Caco-2 (cell line): Measurements from ENCODE around the gene PAFAH1B2. TPM values are rescaled to one million over a fixed set of nuclear protein-coding genes. Genes with fewer than 3 reads are reported as not detected.

Experiments
- BruUV-seq: library from RNA; stranded (reverse); fragments of 400-500 nt; replicated peaks from 2 replicates; lab custom pipeline; 2021; lab: Mats Ljungman, UMichigan
- CTCF ChIA-PET: fragments of 300-600 bp; sonication (Branson Sonifier 250); formaldehyde crosslinking; loops from one replicate; lab custom pipeline; 2022; ENCODE audit warnings: antibody characterized with exemption; lab: Charles Lee
- POLR2A ChIA-PET: fragments of 300-600 bp; sonication (Branson Sonifier 250); formaldehyde crosslinking; loops from one replicate; lab custom pipeline; 2022; ENCODE audit warnings: antibody characterized with exemption; lab: Charles Lee
- DNase-seq, 2 experiments: peaks; one replicate each; pipeline versions ENCODE4 v3.0.0 to v3.0.0-alpha.2; 2020 to 2022
- H3K27me3 ChIP-seq: replicated peaks from 2 replicates; pipeline ENCODE4 v1.6.0; 2011; ENCODE audit warnings: low read length; ENCODE audit not compliant: control insufficient read depth, insufficient read depth
- H3K36me3 ChIP-seq: 2 replicates; pipeline ENCODE4 v1.5.1; 2011; ENCODE audit warnings: low read length; ENCODE audit not compliant: control insufficient read depth, insufficient read depth
- H3K4me1 ChIP-seq: fragments of 250-450 bp; sonication (Bioruptor Pico); 2 replicates; pipeline ENCODE4 v1.5.1; 2020; ENCODE audit warnings: mild to moderate bottlenecking
- H3K4me3 ChIP-seq: 2 replicates; pipeline ENCODE4 v1.5.1; 2011; ENCODE audit warnings: low read depth, mild to moderate bottlenecking, control low read depth, low read length
- H3K9me3 ChIP-seq: fragments of 250-450 bp; sonication (Bioruptor Pico); 2 replicates; pipeline ENCODE4 v1.5.1; 2020; ENCODE audit warnings: mild to moderate bottlenecking, moderate library complexity
- H3K27ac Mint-ChIP-seq: one replicate; pipeline ENCODE4 v1.8.0; 2022; ENCODE audit warnings: mixed read lengths; ENCODE audit not compliant: unreplicated experiment
- H3K27me3 Mint-ChIP-seq: one replicate; pipeline ENCODE4 v1.8.0; 2022; ENCODE audit warnings: mixed read lengths; ENCODE audit not compliant: insufficient read depth, unreplicated experiment
- H3K36me3 Mint-ChIP-seq: one replicate; pipeline ENCODE4 v1.8.0; 2022; ENCODE audit warnings: mild to moderate bottlenecking, mixed read lengths; ENCODE audit not compliant: insufficient read depth, unreplicated experiment
- H3K4me1 Mint-ChIP-seq: one replicate; pipeline ENCODE4 v1.8.0; 2022; ENCODE audit warnings: low read depth, mixed read lengths; ENCODE audit not compliant: unreplicated experiment
- H3K4me3 Mint-ChIP-seq: one replicate; pipeline ENCODE4 v1.8.0; 2022; ENCODE audit warnings: mild to moderate bottlenecking, moderate library complexity, mixed read lengths; ENCODE audit not compliant: unreplicated experiment
- H3K9me3 Mint-ChIP-seq: one replicate; pipeline ENCODE4 v1.8.0; 2022; ENCODE audit warnings: mixed read lengths; ENCODE audit not compliant: unreplicated experiment
- intact Hi-C: fragments of 100-400 bp; cut with micrococcal nuclease; formaldehyde crosslinking; loops from one replicate; pipeline ENCODE4 v1.10.0; 2022; ENCODE audit not compliant: unreplicated experiment
- total RNA-seq: library from RNA; stranded (reverse); gene quantifications from 2 replicates; pipeline ENCODE4 v1.2.3, GENCODE V29; 2022
- TF ChIP-seq, protein P1 (sequence below), 2 experiments: fragments of 200-600 bp in 1 of 2; IDR thresholded peaks; 1 replicate in 1 of 2; 2 replicates in 1 of 2; pipeline versions ENCODE4 v1.5.1 to v1.8.0; 2011 to 2022; ENCODE audit warnings: antibody characterized with exemption in 1 of 2, control low read depth in 1 of 2, inconsistent platforms in 1 of 2, low read depth in 1 of 2, low read length in 1 of 2, mild to moderate bottlenecking in 1 of 2, moderate library complexity in 1 of 2; ENCODE audit not compliant: insufficient read depth in 1 of 2, severe bottlenecking in 1 of 2, unreplicated experiment in 1 of 2

PAFAH1B2 gene
- total RNA-seq, 1 experiment from 2014 or later: 167 TPM

DNA sequence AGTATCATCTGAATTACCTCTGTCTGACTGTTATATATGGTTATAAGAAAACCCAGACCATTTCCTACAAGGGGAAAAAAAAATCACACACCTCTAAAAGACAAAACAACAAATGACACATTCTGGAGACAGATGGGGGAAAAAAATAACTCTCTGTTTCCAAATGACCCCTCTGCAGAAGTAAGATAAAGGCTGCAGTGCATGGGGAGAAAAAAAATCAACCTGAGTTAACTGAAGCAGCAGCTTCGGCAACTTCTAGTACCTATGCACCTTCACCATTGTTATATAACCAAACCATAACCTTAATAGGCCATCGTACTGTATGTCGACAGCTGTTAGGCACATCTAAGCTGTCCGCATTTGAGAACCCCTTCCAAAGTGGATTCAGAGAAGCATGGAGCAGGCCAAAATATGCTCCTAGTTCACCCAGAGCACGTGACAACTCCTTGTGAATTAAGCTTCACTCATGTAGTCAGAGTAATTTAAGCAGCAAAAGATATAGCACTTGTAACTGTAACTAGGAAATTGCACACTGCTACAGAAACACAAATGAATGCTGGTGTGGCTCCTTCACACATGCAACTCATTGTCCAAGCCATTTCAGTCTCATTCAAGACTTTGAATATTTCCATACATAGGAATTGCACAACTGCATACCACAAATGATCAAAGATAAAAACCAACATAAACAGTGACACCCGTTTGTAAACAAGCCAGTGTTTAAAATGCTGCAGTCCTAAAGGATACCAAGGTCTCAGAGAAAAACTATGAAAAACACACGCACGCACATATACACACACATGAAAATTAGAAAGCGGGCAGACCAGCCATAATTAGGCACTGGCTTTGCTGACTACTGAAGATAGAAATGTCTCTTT, 48.6 kb upstream of the PAFAH1B2 start:
- ChIA-PET POLR2A (interaction anchor here (1.2 kb wide), 1 partner anchor 219 kb away, joined by 4 read pairs; no protein-coding TSS in a partner anchor), CTCF (interaction anchor here (0.6 to 3.4 kb wide), 9 partner anchors 18 to 305 kb away, joined by 3 to 18 read pairs (median 3); no protein-coding TSS in a partner anchor)
- TF ChIP-seq, protein P1, sequence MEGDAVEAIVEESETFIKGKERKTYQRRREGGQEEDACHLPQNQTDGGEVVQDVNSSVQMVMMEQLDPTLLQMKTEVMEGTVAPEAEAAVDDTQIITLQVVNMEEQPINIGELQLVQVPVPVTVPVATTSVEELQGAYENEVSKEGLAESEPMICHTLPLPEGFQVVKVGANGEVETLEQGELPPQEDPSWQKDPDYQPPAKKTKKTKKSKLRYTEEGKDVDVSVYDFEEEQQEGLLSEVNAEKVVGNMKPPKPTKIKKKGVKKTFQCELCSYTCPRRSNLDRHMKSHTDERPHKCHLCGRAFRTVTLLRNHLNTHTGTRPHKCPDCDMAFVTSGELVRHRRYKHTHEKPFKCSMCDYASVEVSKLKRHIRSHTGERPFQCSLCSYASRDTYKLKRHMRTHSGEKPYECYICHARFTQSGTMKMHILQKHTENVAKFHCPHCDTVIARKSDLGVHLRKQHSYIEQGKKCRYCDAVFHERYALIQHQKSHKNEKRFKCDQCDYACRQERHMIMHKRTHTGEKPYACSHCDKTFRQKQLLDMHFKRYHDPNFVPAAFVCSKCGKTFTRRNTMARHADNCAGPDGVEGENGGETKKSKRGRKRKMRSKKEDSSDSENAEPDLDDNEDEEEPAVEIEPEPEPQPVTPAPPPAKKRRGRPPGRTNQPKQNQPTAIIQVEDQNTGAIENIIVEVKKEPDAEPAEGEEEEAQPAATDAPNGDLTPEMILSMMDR (IDR thresholded peaks at IDR 0.05; ENCODE audit: insufficient read depth in 1 of 2, low read depth in 1 of 2, low read length in 1 of 2, severe bottlenecking in 1 of 2, unreplicated experiment in 1 of 2): no peak
- Histone ChIP-seq H3K36me3 (0 out of 2 replicates have a peak, but pooled peaks cover 3% of the 10 kb centered on the region), H3K4me1 (peaks cover 62% of the 10 kb centered on the region), H3K4me3 (no peak overlapping the region), H3K9me3 (no peaks in the 10 kb centered on the region), H3K27me3 (no peaks in the 10 kb centered on the region)
- DNase-seq: peak in 1 of 2 experiments; percentile 57
- peaks cover 11% of the 10 kb centered on the region for H3K9me3 Mint-ChIP-seq
- BruUV-seq: no TSS peak
- H3K4me1 Mint-ChIP-seq: peaks cover 66% of the 10 kb centered on the region
- H3K27me3 Mint-ChIP-seq: no peaks in the 10 kb centered on the region
- peak overlapping the region; percentile 99 for H3K27ac Mint-ChIP-seq
- intact Hi-C loops: loop anchor here (1.0 to 5.0 kb wide), 4 partner anchors 8 to 308 kb away; partner anchors contain the start of genes APOC3 and ZPR1
- H3K4me3 Mint-ChIP-seq: peak overlapping the region; percentile 77
- peaks cover 34% of the 10 kb centered on the region for H3K36me3 Mint-ChIP-seq

DNA sequence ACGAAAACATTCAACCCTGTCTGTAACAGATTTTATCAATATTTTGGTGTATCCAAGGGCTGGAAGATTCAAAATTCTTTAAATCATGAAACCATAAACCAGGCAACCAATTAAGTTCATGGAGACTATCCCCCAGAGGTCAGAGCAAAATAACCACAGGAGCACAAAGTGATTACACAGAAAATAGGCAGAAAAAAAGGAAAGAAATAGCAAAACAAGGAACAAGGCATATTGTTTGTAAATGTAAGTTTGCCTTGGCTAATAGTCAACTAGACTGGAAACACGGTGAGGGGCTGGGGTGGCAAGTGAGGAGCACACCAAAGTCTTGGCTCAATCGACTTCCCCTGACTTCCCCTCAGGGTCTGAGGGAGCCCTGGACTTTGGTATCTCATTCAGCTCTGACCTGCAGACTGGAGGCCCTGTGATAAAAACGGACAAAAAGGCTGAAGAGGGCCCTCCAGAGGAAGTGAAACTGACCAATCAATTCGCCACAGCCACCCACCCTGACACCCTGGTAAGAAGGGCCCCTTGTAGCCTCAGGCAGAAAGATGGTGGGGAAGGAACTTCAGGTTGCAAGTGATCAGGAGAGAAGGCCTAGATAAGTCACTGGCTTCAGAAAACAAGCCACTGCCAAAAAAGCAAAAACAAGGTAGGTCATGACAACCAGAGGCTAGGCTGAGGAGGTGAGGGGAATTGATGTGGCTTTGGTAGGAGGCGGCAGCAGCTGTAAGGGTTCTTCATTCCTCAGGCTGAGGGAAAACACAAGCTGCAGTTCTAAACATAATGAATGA, 47.7 kb upstream of the PAFAH1B2 start:
- Histone ChIP-seq H3K9me3 (no peaks in the 10 kb centered on the region), H3K4me3 (peak overlapping the region; percentile 90), H3K27me3 (no peaks in the 10 kb centered on the region), H3K36me3 (0 out of 2 replicates have a peak, but pooled peaks cover 3% of the 10 kb centered on the region), H3K4me1 (peaks cover 59% of the 10 kb centered on the region)
- peak overlapping the region; percentile 77 for H3K4me3 Mint-ChIP-seq
- POLR2A ChIA-PET: interaction anchor here (0.5 to 1.6 kb wide), 4 partner anchors 9 to 220 kb away, joined by 3 to 6 read pairs (median 4); no protein-coding TSS in a partner anchor
- TF ChIP-seq, protein P1 (IDR thresholded peaks at IDR 0.05; ENCODE audit: insufficient read depth in 1 of 2, low read depth in 1 of 2, low read length in 1 of 2, severe bottlenecking in 1 of 2, unreplicated experiment in 1 of 2): peak in 1 of 2 experiments; percentile 30
- intact Hi-C loops: loop anchor here (2.0 to 5.0 kb wide), 3 partner anchors 219 to 309 kb away; partner anchors contain the start of genes APOC3 and ZPR1
- DNase-seq: peak; percentile 83 to 90
- CTCF ChIA-PET: interaction anchor here (0.6 to 3.4 kb wide), 8 partner anchors 19 to 305 kb away, joined by 3 to 18 read pairs (median 4); partner anchors contain the start of gene APOA5
- no TSS peak for BruUV-seq
- no peaks in the 10 kb centered on the region for H3K27me3 Mint-ChIP-seq
- H3K27ac Mint-ChIP-seq: peak overlapping the region; percentile 99
- H3K4me1 Mint-ChIP-seq: peaks cover 68% of the 10 kb centered on the region
- peaks cover 11% of the 10 kb centered on the region for H3K9me3 Mint-ChIP-seq
- H3K36me3 Mint-ChIP-seq: peaks cover 28% of the 10 kb centered on the region
